Measurements from ENCODE around the gene ZFP36. TPM values are rescaled to one million over a fixed set of nuclear protein-coding genes. Genes with fewer than 3 reads are reported as not detected.

Gene ZFP36
- total RNA-seq, 1 donor from 2014 or later = 2.4 TPM

GRCh38 chr19:39419003-39419402 lies 12.4 kb downstream of the ZFP36 start:
- no peak for DNase-seq

GRCh38 chr19:39420769-39421168 lies 14.1 kb downstream of the ZFP36 start:
- no peak for DNase-seq

GRCh38 chr19:39422020-39422419 lies 15.4 kb downstream of the ZFP36 start:
- DNase-seq = no peak

GRCh38 chr19:39423258-39424086 lies 16.8 kb downstream of the ZFP36 start:
- DNase-seq = no peak

GRCh38 chr19:39424934-39425333 lies 18.3 kb downstream of the ZFP36 start:
- DNase-seq = no peak

GRCh38 chr19:39425744-39426143 lies 19.1 kb downstream of the ZFP36 start:
- no peak for DNase-seq

- DNase-seq = no peak
Measured at GRCh38 chr19:39426170-39426569, 19.5 kb downstream of the ZFP36 start.

- no peak for DNase-seq
Measured at GRCh38 chr19:39427707-39428106, 21.1 kb downstream of the ZFP36 start.

- peak; percentile 88 for DNase-seq
Measured at GRCh38 chr19:39428283-39429112, 21.9 kb downstream of the ZFP36 start.

- peak; percentile 100 for DNase-seq
Measured at GRCh38 chr19:39430675-39431593, 24.3 kb downstream of the ZFP36 start.

GRCh38 chr19:39432677-39433025 lies 26.0 kb downstream of the ZFP36 start:
- no peak for DNase-seq

GRCh38 chr19:39433480-39434079 lies 26.9 kb downstream of the ZFP36 start:
- DNase-seq = no peak

GRCh38 chr19:39434123-39435076 lies 27.8 kb downstream of the ZFP36 start:
- no peak for DNase-seq

- peak; percentile 99 for DNase-seq
Measured at GRCh38 chr19:39435499-39436349, 29.1 kb downstream of the ZFP36 start, which contains the start of gene RPS16. TSS of gene RPS16 (minus strand) at chr19:39435949. CDS start at chr19:39435895, 54 bp downstream.

- no peak for DNase-seq
Measured at GRCh38 chr19:39436350-39436716, 29.7 kb downstream of the ZFP36 start.

GRCh38 chr19:39438270-39438934 lies 31.8 kb downstream of the ZFP36 start:
- DNase-seq = no peak

GRCh38 chr19:39444598-39445195 lies 38.0 kb downstream of the ZFP36 start:
- DNase-seq = peak; percentile 44

- DNase-seq = peak; percentile 99
Measured at GRCh38 chr19:39445196-39446111, 38.8 kb downstream of the ZFP36 start, which contains the start of gene SUPT5H. TSS of gene SUPT5H (plus strand) at chr19:39445582. CDS start at chr19:39445891, 309 bp downstream.

All from dermis blood vessel endothelial cell (primary cell).